ENCODE results near the gene TNFRSF1A.

The TNFRSF1A gene

DNA sequence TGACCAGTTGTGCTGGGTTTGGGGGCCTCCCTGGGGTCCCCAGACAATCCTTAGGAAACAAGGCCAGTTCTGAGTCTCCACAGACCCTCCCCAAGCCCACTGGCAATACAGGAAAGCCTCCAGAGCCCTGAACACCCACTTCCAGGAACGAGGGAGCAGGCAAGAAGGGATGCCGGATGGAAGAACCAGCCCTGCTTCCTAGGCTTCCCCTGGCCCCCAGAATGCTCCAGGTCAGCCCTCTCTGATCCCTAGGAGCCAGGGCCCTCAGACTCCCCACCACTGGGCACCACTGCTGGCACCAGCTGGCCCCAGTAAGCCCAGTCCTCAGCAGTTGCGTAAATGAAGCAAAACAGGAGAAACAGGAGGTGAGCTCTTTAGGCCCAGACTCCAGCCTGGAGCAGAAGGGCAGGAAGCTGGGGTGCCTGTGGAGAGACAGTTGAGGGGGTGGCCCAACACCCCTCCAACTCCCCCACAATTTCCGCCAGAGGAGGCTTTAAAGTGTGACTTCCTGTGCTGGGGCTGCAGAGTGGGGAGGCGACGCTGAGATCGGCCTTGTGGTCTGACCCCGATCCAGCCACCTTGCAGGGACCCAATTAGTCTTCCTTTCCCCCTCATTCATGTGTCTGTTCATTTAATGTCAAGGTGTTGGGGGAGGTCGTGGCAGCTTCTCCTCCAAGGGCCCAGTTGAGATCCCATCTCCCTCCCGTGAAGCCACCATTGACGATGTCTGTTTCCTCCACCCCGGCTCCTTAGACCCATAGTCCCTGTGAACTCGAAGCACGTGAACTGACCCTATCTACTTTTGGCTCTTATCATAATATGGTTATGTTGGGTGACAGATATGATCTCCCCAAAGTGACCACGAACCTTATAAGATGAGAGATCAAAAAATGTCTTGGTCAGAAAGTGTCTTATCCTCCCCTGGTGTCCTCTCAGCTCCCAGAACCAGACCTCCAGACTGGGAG lies 4.7 kb downstream of the TNFRSF1A start:
- DNase-seq: peak in 1 of 2 donors; percentile 49

DNA sequence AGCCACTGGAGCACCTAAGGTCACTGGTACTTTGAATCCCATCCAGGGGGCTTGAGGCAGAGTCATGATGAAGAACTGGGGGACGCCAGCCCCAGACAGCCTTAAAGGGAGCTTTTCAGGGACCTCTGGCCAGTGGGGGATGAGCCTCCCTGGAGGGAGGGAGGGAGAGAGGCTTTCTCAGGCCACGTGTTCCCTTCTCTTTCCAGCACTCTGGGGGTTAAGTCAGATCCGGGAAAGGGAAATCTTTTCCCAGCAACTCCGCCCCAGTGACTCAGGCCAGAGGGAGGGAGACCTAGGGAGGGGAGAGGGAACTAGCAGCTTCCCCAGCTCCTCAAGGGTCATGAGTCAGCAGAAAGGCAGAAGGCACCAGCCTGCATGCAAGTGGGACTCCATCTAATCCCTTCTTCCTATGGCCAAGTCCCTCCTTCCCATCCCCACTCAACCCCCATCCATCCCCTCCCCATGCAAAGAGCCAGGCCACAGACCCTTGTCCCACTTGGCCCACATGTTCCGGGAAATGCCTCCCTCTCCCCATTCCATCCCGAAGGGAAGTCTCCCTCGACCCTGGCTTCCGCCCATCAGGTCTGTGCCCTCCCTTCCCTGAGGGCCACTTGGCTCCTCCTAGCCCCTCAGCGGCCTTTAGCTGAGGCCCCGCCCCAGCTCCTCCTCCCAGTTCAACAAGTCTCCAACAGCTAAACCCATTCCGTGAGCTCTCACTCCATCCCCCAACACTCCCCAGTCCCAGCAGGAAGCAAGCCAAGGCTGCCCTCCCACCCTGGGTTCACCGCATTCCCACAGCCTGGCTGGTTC lies 5.6 kb downstream of the TNFRSF1A start:
- peak; percentile 57 to 71 for DNase-seq

DNA sequence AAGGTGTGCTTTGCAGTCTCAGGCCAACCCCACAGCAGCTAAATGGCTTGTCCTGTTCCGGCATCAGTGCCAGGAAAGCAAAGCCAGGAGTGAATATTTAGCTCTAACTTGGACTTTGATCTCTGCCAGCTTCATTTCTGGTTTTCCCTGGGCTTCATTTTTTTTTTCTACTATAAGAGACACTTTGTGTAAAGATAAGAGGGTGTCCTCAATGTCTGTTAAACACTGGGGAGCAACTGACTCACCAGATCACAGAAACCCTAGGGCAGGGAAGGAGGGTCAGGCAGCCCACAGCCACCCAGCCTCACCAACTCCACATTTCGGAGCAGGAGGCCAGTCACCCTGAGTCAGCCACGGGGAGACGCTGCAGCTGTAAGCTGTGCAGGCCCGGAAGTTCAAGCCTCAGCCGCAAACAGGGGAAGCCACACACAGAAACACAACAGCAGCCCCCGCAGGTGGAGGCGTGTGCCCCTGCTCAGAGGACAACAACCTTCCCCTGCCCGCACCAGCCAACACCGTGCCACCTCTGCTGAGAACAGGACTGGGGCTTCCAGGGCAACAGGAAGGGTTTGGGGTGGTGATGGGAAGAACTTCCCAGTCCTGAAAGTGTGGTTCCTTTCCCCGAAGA lies 6.3 kb downstream of the TNFRSF1A start:
- peak; percentile 87 for DNase-seq

DNA sequence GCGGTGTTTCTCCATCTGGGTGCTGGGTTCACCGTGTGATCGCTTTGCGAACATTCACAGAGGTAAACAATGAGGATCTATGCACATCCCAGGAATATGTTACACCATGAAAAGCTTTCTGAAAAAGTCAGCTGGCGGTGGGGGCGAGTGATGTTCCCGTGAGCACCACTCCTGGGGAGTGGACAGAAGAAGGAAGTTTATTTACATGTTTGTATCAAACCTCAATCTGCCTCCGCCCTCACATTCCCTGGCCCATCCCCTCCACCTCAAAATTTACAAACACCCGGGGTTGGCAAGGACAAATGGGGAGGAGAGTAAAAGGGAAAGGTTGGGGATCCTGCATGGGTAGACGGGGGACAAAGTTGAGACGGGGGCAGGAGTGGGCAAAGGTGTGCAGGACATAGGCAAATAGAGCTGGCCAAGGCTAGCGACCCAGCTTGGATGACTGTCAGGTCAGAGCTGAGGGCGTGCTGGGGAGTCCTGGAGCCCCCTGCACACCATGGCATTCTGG lies 6.9 kb downstream of the TNFRSF1A start:
- DNase-seq: no peak

DNA sequence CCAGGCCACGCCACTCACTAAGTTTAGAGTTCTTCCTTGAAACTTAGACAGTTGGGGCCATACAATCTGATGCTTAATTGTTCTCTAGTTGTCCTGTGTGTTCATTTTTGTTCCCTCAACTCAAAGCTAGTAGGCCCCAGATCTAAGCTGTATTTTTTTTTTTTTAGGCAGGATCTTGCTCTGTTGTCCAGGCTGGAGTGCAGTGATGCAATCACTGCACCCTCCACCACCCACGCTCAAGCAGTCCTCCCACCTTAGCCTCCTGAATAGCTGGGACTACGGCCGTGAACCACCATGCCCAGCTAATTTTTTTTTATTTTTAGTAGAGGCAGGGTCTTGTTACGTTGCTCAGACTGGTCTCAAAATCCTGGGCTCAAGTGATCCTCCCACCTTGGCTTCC lies 7.5 kb downstream of the TNFRSF1A start:
- no peak for DNase-seq

DNA sequence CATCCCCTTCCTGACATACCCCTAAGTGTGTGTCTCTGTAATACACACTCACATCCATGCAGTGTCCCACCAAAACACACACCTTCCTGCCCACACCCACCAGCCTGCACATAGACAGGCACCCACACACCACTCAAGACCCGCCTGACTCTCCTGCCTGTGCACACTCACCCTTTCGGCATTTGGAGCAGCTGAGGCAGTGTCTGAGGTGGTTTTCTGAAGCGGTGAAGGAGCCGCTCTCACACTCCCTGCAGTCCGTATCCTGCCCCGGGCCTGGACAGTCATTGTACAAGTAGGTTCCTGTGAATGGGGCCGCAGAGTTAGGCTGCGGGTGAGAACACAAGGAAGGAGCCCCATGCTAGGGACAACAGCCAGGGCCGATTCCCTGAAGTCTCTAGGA lies 8.3 kb downstream of the TNFRSF1A start:
- DNase-seq: no peak

DNA sequence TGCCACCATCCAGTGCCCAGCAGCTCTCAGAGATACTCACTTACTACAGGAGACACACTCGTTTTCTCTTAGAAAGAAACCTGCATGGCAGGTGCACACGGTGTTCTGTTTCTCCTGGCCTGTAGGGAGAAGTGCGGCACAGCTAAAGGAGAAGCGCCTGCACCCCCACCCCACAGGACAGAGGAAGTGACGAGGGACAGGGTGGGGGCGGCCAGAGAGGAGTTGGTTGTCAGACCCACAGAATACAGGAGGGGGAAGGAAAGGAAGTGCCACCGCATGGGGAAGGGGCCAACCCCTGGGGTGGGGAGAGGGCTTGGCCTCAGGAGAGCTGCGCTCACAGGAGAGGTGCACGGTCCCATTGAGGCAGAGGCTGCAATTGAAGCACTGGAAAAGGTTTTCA lies 8.8 kb downstream of the TNFRSF1A start:
- DNase-seq: no peak

DNA sequence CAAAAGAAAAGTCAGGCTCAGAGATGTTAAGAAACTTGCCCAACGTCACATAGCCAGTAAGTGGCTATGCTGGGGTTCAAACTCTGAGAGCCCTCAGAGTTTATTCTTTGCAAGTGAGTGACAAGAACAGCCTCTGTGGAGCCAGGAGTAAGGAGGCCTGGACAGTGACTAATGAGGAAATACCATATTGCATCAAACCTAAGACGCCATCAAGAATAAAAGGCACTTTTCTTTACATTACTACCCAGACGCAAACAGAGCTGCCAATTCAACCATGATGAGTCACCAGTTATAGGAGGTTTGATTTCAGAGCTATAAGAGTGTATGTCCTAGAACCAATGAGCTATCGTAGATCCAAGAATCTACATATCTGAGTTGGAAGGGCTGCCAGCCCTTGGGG lies 9.4 kb downstream of the TNFRSF1A start:
- no peak for DNase-seq

DNA sequence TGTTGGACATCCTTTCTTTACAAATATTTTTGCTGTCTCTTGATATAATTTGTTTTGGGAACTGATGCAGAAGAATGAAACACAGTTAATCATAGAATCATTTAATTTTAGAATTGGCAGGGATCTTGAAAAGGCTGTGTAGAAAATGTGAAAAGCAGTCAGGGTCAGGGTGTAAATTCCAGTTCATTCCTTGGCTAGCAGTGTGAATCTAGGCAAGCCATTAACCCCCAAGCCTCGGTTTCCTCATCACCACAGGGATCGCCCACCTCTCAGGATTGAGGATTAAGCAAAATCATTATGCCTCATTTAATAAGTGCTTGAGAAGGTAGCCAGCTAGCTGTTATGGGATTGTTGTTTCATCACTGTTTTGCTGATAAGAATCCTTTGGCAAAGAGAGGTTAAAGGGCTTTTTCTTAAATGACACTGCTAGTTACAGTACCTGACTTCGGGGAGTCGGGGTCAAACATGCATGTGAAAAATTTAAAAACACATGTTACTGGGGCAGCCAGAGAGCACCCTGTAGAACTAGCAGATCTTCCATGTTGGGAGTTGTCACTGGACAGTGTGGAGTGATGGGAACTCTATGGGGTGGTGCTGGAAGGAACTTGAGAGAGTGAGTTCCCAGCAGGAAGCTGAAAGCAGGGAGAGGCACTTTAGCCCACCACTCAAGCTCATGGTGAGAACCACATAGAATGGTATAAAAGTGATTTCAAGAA lies 10.7 kb downstream of the TNFRSF1A start:
- no peak for DNase-seq

DNA sequence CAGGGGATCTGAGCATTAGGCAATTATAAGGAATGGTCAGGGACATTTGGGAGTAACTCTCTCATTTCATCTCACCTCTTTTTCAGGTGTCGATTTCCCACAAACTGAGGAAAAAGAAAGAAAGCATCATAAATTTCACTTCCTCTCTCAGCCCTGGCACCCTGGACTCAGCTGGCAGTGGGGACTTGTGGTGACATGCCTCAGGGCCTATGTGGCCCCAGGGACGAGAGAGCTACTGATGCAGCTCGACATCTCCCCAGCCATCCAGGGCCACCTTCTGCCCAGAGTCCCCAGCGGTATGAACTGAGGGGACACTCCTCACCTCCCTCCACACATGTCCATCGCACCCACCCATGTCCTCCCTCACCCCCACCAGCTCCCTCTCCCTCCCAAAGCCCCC lies 11.7 kb downstream of the TNFRSF1A start:
- no peak for DNase-seq

DNA sequence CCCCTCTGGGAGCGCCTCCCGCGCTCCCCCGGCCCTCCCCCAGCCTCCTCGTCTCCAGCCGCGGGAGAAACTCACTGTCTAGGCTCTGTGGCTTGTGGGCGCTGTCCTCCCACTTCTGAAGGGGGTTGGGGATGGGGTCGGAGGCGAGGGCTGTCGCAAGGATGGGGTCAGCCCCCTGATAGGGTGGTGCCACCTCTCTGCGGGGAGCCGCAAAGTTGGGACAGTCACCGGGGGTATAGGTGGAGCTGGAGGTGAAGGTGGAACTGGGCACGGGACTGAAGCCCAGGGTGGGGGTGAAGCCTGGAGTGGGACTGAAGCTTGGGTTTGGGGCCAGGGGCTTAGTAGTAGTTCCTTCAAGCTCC lies 12.2 kb downstream of the TNFRSF1A start:
- DNase-seq: no peak

DNA sequence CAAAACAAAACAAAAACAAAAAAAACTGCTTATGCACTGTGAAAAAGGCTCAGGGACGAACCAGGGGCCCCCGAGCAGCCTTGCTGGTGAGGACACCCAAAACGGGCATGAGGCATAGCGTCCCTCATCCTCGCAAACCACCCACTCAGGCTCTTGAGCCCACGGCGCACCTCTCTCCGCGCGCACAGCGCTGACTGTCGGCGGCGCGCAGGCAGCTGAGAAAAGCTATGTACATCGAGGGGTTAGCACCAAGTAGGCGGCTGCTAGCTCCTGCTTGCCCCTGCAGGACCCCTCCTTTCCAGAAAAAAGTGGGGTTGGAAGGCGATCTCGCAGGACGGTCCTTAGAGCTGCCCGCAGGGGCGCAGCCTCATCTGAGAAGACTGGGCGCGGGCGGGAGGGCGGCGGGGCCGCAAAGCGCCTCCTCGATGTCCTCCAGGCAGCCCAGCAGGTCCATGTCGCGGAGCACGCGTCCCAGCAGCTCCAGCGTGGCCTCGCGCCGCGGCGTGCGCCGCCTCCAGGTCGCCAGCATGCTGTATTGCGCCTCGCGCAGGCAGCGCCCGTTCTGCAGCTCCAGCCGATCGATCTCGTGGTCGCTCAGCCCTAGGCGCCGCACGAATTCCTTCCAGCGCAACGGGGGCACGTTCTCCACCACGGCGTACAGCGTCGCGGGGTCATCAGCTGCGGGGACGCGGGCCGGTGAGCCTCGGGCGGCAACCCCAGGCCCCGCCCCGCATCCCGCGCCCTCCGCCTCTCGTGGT lies 12.8 kb downstream of the TNFRSF1A start:
- no peak for DNase-seq

DNA sequence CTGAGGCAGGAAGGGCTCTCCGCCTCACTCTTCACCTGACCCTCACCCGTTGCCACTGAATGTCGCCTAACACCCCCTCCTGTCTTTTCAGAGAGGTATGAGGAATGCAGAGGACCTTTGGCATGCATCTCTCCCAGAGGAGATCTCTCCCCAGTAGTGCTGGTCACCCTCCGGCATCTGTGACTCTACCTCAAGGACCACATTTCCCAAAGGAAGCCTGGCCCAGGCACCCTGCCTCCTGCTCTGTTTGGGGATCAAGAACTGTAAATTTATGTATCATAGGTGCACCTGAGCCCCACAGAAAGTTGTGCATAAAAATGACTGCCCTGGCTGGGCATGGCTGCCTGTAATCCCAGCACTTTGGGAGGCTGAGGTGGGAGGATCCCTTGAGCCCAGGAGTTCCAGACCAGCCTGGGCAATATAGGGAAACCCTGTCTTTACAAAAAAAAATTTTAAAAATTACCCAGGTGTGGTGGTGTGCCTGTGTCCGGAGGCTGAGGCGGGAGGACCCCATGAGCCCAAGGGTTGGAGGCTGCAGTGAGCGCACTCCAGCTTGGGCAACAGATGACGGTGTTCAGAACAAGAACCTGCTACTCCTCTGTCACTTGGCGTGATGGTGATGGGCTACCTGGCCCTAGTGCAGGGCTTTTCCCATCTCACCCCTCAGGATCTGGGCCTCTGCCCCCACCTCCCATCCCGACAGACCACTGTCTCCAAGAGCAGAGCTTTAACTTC lies 13.7 kb downstream of the TNFRSF1A start:
- no peak for DNase-seq

DNA sequence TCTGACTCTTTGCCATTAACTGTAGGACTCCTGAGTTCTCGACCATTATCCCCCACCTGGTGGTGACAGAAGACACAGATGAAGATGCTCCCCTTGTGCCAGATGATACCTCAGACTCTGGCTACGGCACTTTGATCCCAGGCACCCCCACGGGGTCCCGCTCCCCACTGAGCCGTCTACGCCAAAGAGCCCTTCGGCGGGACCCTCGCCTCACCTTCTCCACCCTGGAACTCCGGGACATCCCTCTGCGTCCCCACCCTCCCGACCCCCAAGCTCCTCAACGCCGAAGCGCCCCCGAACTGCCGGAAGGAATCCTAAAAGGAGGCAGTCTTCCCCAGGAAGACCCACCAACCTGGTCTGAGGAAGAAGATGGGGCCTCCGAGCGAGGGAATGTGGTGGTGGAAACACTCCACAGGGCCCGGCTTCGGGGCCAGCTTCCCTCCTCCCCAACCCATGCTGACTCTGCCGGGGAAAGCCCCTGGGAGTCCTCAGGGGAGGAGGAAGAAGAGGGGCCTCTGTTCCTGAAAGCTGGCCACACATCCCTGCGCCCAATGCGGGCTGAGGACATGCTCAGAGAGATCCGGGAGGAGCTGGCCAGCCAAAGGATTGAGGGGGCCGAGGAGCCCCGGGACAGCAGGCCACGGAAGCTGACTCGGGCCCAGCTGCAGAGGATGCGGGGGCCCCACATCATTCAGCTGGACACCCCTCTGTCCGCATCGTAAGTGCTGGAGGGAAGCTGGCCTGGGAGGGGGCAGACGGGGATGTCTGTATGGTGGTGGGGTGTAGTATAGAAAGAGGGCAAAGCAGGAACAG lies 14.4 kb downstream of the TNFRSF1A start:
- DNase-seq: no peak

DNA sequence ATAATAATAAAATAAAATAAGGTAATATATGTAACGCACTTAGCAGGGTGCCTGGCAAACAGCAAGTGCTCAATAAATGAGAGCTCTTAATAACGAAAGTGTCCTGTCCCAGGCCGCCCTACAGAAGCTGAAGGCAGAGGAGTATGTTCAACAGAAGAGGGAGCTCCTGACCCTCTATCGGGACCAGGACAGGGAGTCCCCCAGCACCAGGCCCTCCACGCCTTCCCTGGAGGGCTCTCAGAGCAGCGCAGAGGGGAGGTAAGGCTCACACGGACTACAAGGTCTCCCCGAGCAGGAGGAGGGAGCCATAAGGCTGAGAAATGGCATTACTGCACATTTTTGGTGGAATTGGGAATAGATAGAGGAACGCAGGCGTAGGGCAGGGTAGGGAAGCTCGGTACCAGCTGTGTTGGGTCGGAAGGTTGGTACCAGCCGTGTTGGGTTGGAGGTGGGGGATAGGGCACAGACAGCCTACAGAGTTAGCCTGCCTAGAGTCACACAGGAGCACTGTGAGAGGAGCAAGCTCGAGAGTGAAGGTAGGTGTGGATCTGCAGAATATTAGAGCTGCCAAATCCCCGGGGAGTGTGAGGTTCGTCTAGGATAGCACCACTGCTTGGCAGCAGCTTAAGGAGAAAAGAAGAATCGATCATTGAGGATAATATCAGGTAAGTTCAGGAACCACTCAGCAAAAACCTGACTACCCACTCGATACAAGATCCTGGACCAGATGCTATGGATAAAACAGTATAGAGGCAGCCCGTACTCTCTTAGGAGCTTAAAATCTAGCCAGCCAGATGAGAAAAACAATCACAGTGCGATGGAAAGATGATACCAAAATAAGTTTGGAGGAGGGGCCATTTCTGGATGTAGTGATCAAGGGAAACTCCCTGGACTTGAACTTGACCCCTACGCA lies 15.3 kb downstream of the TNFRSF1A start:
- DNase-seq: no peak

DNA sequence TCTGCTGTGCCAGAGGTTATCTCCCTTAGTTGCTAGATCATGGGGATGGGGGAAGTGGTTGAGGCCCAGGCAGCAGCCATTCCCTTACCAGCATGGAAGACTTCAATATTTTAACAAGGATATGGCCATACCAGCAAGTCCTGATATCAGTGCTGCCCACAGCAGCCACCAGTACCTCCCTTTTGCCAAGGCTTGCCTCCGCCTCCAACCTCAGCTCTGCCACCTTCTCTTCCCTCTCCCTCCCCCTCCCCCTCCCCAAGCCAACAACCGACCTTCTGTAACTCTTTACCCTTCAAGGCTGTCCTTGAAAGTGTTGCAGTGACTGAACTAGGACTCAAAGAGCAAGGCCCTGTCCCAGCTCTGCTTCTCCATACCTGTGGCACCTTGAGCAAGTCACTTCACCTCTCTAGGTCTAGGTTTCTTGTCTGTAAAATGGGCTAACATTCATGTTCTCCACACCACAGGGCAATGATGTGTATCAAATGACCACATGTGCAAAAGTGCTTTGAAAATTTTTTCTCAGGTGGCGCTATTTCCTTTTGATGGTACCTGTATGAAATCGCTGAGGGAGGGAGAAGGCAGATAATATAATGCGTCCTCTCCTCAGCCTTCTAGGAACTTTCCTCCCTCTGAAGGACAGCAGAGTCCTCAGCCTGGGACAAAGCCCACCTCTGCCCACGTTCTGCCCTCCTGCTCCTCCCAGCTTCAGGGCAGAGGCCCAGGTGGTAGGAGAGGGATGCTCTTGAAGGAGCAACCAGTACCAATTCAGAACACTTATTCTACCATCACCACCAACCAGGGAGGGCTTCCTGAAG lies 16.7 kb downstream of the TNFRSF1A start:
- DNase-seq: no peak

DNA sequence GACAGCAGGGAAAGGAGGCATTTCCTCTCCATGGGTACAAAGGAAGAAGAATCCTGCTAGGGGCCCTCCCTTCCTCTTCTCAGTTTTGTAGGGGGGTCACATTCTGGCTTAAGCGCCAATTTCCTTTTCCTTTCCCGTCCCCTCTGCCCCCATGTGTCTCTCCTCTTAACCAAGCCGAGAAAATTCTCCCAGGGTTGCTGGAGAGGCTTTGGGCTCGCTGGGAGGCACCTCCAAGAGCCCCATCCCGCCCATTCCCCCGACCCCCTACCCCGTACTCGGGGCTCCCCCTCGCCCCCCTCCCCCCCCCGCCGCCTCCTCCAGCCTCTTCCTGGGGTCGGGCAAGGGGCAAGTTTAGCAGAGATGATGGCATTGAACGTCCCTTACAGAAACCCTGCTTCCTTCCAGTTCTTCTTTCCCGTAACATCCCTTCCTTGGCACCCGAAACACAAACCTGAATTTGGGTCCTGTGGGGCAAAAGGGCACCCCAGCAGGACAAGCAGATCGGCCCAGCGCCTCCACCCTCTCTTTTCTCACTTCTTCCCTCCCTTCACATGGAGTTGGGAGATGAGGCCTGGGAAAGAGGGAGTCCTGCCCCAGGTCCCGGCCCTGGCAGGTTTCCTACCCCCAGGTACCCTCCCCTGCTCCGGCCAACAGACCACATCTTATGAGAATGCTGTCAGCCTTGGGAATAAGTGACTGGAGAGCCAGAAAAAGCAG lies 17.7 kb downstream of the TNFRSF1A start:
- no peak for DNase-seq

All from stimulated activated CD4-positive, alpha-beta T cell treated with anti-CD3 and anti-CD28 coated beads, Interleukin-2, amount 100 ng/mL, for 24 hours (primary cell).